Stomach smooth muscle (tissue), 2 donors: ENCODE measurements around the gene RAPGEF2.
"Not testable (repeated sequence)": the region's sequence is repeated elsewhere in the genome, so short reads cannot be mapped to it uniquely, and the experiment has no call there.

Experiments
- H3K27ac ChIP-seq: one replicate; pipeline ENCODE4 v1.7.0; 2013; ENCODE audit warnings: mild to moderate bottlenecking, low read length, inconsistent platforms
- H3K27me3 ChIP-seq, 2 donors: one replicate each; pipeline ENCODE4 v1.7.0; 2013; ENCODE audit warnings: low read length in 2 of 2; ENCODE audit not compliant: insufficient read depth in 2 of 2, control insufficient read depth in 1 of 2
- H3K36me3 ChIP-seq, 2 donors: one replicate each; pipeline ENCODE4 v1.7.0; 2013; ENCODE audit warnings: low read length in 2 of 2; ENCODE audit not compliant: control insufficient read depth in 2 of 2, insufficient read depth in 2 of 2
- H3K4me1 ChIP-seq: one replicate; pipeline ENCODE4 v1.7.0; 2013; ENCODE audit warnings: low read length; ENCODE audit not compliant: control insufficient read depth, insufficient read depth
- H3K4me3 ChIP-seq, 2 donors: one replicate each; pipeline ENCODE4 v1.7.0; 2013; ENCODE audit warnings: low read length in 2 of 2
- H3K9ac ChIP-seq, 2 donors: one replicate each; pipeline ENCODE4 v1.7.0; 2013; ENCODE audit warnings: low read length in 2 of 2, mild to moderate bottlenecking in 1 of 2
- H3K9me3 ChIP-seq, 2 donors: one replicate each; pipeline ENCODE4 v1.7.0; 2013; ENCODE audit warnings: low read length in 2 of 2; ENCODE audit not compliant: control insufficient read depth in 2 of 2
- donor health status: healthy.
- donor health status: Pancreatic carcinoma.

RAPGEF2 gene

DNA sequence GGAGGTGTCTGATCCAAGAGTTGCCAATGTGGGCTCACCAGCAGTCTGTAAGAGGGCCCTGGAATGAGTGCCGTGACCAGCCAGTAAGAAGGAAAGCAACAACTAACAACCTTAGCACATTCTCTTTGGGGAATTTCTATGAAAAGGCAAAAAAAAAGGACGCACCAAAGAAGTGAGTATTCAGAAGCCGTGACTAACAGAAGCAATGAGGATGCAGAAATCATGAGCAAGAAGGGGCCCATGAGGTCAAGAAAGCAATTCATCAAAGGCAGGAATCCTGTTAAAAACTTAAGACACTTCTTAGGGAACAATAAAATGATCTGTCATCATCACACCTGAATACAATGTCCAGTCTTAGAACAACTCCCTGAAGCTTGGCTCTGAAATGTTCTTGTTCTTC lies 260.5 kb downstream of the RAPGEF2 start:
- Histone ChIP-seq H3K36me3 (peaks cover 7 to 11% of the 10 kb centered on the region in 2 donors), H3K4me1 (no peaks in the 10 kb centered on the region), H3K27ac (no peak overlapping the region), H3K9ac (no peak overlapping the region), H3K27me3 (no peaks in the 10 kb centered on the region), H3K4me3 (no peak overlapping the region), H3K9me3 (no peaks in the 10 kb centered on the region)

GRCh38 chr4:159366966-159367780 lies 264.3 kb downstream of the RAPGEF2 start:
- H3K9ac ChIP-seq = no peak overlapping the region
- no peak overlapping the region for H3K27ac ChIP-seq
- H3K36me3 ChIP-seq = no peaks in the 10 kb centered on the region
- no peaks in the 10 kb centered on the region for H3K4me1 ChIP-seq
- no peaks in the 10 kb centered on the region for H3K9me3 ChIP-seq
- no peak overlapping the region for H3K4me3 ChIP-seq
- H3K27me3 ChIP-seq = no peaks in the 10 kb centered on the region

DNA sequence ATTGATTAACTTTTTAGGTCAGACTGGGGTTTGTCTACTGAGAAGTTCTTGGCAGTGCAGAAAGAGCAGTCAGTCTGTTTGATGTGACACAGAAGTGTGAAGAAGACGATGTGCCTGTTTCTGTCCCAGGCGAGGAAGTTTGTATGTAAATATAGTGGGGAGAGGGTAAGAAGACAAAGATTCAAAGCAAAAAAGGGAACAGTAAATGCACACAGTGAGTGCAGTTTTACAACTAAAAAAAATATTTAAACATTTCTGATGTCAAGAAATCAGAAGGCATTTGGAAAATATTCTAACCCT lies 264.9 kb downstream of the RAPGEF2 start:
- Histone ChIP-seq H3K27me3 (no peaks in the 10 kb centered on the region), H3K36me3 (no peaks in the 10 kb centered on the region), H3K4me1 (no peaks in the 10 kb centered on the region), H3K9me3 (no peaks in the 10 kb centered on the region), H3K9ac (no peak overlapping the region), H3K27ac (no peak overlapping the region), H3K4me3 (no peak overlapping the region)

DNA sequence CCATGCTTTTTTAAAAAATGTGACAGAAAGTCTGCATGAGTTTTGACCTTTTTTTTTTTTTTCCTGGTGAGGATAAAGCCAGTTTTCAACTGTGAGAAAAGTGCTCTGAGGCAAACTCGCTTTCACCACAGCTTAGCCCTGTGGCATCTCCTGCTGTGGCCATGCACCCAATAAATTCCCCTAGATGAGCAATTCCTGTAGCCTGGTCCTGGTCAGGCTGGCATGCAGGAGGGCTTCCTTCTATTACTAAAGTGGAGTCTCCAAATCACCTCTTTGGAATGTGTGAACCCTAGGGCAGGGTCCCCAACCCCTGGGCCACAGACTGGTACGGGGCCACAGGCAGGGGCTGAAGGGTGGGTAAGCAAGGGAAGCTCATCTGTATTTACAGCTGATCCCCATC lies 265.4 kb downstream of the RAPGEF2 start:
- no peak overlapping the region for H3K9ac ChIP-seq
- H3K27ac ChIP-seq = no peak overlapping the region
- H3K27me3 ChIP-seq = no peaks in the 10 kb centered on the region
- no peaks in the 10 kb centered on the region for H3K9me3 ChIP-seq
- H3K36me3 ChIP-seq = no peaks in the 10 kb centered on the region
- H3K4me1 ChIP-seq = no peaks in the 10 kb centered on the region
- H3K4me3 ChIP-seq = no peak overlapping the region

DNA sequence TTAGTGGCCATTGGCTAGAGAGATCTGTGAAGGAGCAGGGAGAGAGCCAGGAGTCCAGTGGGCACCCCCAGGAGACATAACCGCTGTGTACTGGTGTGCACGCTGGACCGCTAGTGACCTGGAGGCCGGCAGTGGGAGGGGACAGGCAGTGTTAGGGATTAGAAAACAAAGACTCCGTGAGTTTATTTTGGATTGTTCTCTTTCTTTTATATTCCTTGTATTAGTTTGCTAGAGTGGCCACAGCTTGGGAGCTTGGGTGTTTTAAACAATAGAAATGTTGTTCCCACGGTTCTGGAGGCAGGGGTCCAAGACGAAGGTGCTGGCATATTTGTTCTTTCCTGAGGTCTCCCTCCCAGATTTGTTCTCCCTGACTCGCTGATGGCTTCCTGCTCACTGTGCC lies 266.4 kb downstream of the RAPGEF2 start:
- no peak overlapping the region for H3K9ac ChIP-seq
- no peaks in the 10 kb centered on the region for H3K9me3 ChIP-seq
- H3K27ac ChIP-seq = no peak overlapping the region
- H3K36me3 ChIP-seq = no peaks in the 10 kb centered on the region
- H3K27me3 ChIP-seq = no peaks in the 10 kb centered on the region
- no peak overlapping the region for H3K4me3 ChIP-seq
- no peaks in the 10 kb centered on the region for H3K4me1 ChIP-seq

- Histone ChIP-seq H3K9me3 (no peaks in the 10 kb centered on the region), H3K4me3 (no peak overlapping the region), H3K36me3 (no peaks in the 10 kb centered on the region), H3K4me1 (no peaks in the 10 kb centered on the region), H3K9ac (no peak overlapping the region), H3K27ac (no peak overlapping the region), H3K27me3 (no peaks in the 10 kb centered on the region)
Observed at GRCh38 chr4:159370286-159370685, 267.4 kb downstream of the RAPGEF2 start.

DNA sequence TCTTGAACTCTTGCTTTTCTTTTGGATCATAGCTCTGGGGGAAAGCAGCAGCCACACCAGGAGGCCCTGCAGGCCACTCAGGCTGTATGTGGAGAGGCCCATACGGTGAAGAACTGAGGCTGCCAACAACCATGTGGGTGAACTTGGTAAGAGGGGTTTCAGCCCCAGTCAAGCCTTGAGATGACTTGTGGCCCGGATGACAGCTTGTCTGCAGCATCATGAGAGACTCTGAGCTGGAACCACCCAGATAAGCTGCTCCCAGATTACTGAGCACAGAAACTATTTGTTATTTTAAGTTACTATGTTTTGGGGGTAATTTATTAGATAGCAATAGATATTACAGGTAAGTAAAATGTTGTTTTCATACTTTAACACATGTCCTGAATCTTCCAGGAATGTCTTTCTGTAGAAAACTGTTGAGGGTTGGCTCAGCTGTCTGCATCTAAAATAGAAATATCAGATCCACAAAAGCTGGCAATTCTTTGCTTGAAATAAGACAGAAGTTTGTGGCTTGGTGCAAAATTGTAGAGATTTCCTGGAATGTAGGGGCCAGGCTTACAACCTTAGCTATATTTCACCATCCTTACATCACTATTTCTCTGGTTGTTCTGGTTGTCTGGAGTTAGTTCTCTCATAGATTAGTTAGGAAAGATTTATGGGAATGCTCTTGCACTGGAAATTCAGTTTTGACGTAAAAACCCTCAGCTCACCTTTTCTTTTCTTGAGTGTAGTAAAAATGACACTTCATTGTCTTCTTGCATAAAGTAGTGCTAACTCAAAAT lies 272.1 kb downstream of the RAPGEF2 start:
- no peaks in the 10 kb centered on the region for H3K36me3 ChIP-seq
- no peaks in the 10 kb centered on the region for H3K4me1 ChIP-seq
- no peak overlapping the region for H3K9ac ChIP-seq
- no peaks in the 10 kb centered on the region for H3K27me3 ChIP-seq
- no peak overlapping the region for H3K27ac ChIP-seq
- H3K4me3 ChIP-seq = no peak overlapping the region
- no peaks in the 10 kb centered on the region for H3K9me3 ChIP-seq

DNA sequence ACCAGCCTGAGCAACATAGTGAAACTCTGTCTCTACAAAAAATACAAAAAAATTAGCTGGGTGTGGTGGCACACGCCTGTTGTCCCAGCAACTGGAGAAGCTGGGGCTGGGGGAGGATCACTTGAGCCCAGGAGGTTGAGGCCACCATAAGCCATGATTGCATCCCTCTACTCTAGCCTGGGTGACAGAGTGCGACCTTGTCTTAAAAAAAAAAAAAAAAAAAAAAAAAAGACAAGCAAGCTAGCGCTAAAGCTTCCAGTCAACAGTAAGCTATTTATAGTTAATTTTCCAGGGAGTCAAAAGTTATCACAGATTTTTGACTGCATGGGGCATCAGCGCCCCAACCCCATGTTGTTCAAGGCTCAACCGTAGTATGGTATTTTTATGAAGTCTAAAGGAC lies 273.4 kb downstream of the RAPGEF2 start:
- H3K27me3 ChIP-seq = no peaks in the 10 kb centered on the region
- H3K9me3 ChIP-seq = no peaks in the 10 kb centered on the region
- H3K4me1 ChIP-seq = no peaks in the 10 kb centered on the region
- H3K27ac ChIP-seq = no peak overlapping the region
- H3K4me3 ChIP-seq = no peak overlapping the region
- H3K36me3 ChIP-seq = no peaks in the 10 kb centered on the region
- H3K9ac ChIP-seq = no peak overlapping the region

- H3K9ac ChIP-seq = no peak overlapping the region
- no peaks in the 10 kb centered on the region for H3K9me3 ChIP-seq
- H3K4me1 ChIP-seq = no peaks in the 10 kb centered on the region
- H3K27ac ChIP-seq = no peak overlapping the region
- H3K27me3 ChIP-seq = no peaks in the 10 kb centered on the region
- no peak overlapping the region for H3K4me3 ChIP-seq
- no peaks in the 10 kb centered on the region for H3K36me3 ChIP-seq
Observed at GRCh38 chr4:159378056-159378616, 275.3 kb downstream of the RAPGEF2 start.

DNA sequence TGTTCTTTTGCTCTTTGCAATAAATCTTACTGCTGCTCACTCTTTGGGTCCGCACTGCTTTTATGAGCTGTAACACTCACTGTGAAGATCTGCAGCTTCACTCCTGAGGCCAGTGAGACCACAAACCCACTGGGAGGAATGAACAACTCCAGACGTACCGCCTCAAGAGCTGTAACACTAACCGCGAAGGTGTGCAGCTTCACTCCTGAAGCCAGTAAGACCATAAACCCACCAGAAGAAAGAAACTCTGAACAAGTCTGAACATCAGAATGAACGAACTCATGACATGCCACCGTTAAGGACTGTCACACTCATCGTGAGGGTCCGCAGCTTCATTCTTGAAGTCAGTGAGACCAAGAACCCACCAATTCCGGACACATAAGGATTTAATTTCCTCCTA lies 276.2 kb downstream of the RAPGEF2 start:
- not testable (repeated sequence) for H3K27ac ChIP-seq, H3K27me3 ChIP-seq, H3K4me3 ChIP-seq, H3K4me1 ChIP-seq, H3K9ac ChIP-seq, H3K36me3 ChIP-seq, H3K9me3 ChIP-seq

DNA sequence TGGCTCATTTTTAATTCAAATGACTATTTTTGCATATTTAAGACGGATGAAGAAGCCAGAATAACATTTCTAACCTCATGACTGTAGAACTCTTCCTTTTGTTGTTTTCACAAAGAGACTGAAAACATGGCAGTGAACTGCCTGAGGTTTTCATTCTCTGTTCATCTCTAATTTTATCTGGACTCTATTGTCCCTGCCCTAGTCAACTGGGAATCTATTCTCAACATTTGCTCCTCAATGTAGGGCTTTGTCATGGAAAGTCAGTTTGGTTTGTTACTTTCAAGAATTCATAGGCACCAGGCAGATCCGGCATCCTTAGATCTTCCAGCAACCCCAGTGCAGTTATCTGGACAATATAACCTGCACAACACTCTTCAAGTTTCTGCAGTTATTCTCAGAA lies 277.0 kb downstream of the RAPGEF2 start:
- no peak overlapping the region for H3K4me3 ChIP-seq
- H3K4me1 ChIP-seq = no peaks in the 10 kb centered on the region
- no peak overlapping the region for H3K9ac ChIP-seq
- no peaks in the 10 kb centered on the region for H3K9me3 ChIP-seq
- H3K36me3 ChIP-seq = no peaks in the 10 kb centered on the region
- no peak overlapping the region for H3K27ac ChIP-seq
- no peaks in the 10 kb centered on the region for H3K27me3 ChIP-seq
